ENCODE data around the gene SPOCK1. TPM values are rescaled to one million over a fixed set of nuclear protein-coding genes. Genes with fewer than 3 reads are reported as not detected.

SPOCK1 gene
- total and polyA plus RNA-seq, 12 donors = 13.7 to 70.3 (median 28.6) TPM

- ATAC-seq = no peak
- Histone ChIP-seq H3K4me1 (peaks cover 0 to 7% (median 0%) of the 10 kb centered on the region in 9 donors), H3K27ac (no peak overlapping the region), H3K36me3 (no peaks in the 10 kb centered on the region), H3K27me3 (peaks cover 0 to 4% (median 0%) of the 10 kb centered on the region in 7 donors), H3K4me3 (no peak overlapping the region), H3K9me3 (no peaks in the 10 kb centered on the region)
- no peak for TF ChIP-seq CTCF (IDR thresholded peaks at IDR 0.05)
- DNase-seq = no peak
- intact Hi-C loops (cut with DNase I) = no loop called here
- WGBS, 2 donors = 80 to 83% methylated on average over 2 of the region's 2 CpGs
Observed at GRCh38 chr5:137438932-137439331, 60.2 kb downstream of the SPOCK1 start.

GRCh38 chr5:137437774-137438173 lies 61.4 kb downstream of the SPOCK1 start:
- ATAC-seq (no peak), DNase-seq (no peak)
- peaks cover 0 to 4% (median 0%) of the 10 kb centered on the region in 7 donors for H3K27me3 ChIP-seq
- no peak overlapping the region for H3K4me3 ChIP-seq
- H3K27ac ChIP-seq = no peak overlapping the region
- H3K9me3 ChIP-seq = no peaks in the 10 kb centered on the region
- TF ChIP-seq CTCF (IDR thresholded peaks at IDR 0.05) = no peak
- peaks cover 0 to 7% (median 0%) of the 10 kb centered on the region in 9 donors for H3K4me1 ChIP-seq
- no peaks in the 10 kb centered on the region for H3K36me3 ChIP-seq
- intact Hi-C loops (cut with DNase I) = no loop called here
- WGBS, 2 donors = 63 to 83% methylated on average over 1 of the region's 1 CpG

- intact Hi-C loops (cut with DNase I) = no loop called here
- DNase-seq (no peak), ATAC-seq (peak in 3 of 8 donors; percentile 19 to 85 (median 65))
- Histone ChIP-seq H3K4me1 (no peaks in the 10 kb centered on the region), H3K27ac (no peak overlapping the region), H3K4me3 (no peak overlapping the region), H3K36me3 (no peaks in the 10 kb centered on the region), H3K27me3 (peaks cover 0 to 4% (median 0%) of the 10 kb centered on the region in 7 donors), H3K9me3 (peaks cover 0 to 6% (median 0%) of the 10 kb centered on the region in 11 donors)
- no peak for TF ChIP-seq CTCF (IDR thresholded peaks at IDR 0.05)
- WGBS, 2 donors = 88 to 97% methylated on average over 2 of the region's 2 CpGs
Observed at GRCh38 chr5:137433539-137433938, 65.6 kb downstream of the SPOCK1 start.

GRCh38 chr5:137432376-137432775 lies 66.8 kb downstream of the SPOCK1 start:
- Histone ChIP-seq H3K4me1 (no peaks in the 10 kb centered on the region), H3K36me3 (no peaks in the 10 kb centered on the region), H3K27ac (no peak overlapping the region), H3K9me3 (peaks cover 0 to 6% (median 0%) of the 10 kb centered on the region in 11 donors), H3K4me3 (no peak overlapping the region), H3K27me3 (peaks cover 0 to 4% (median 0%) of the 10 kb centered on the region in 7 donors)
- no peak for ATAC-seq
- intact Hi-C loops (cut with DNase I) = no loop called here
- WGBS, 2 donors = 46% methylated on average over 2 of the region's 2 CpGs
- no peak for TF ChIP-seq CTCF (IDR thresholded peaks at IDR 0.05)
- DNase-seq = no peak
